ENCODE results near the gene EFNB2. TPM values are rescaled to one million over a fixed set of nuclear protein-coding genes. Genes with fewer than 3 reads are reported as not detected.

The EFNB2 gene
- total RNA-seq, 2 donors from 2014 or later: 41.8 to 104 TPM

DNA sequence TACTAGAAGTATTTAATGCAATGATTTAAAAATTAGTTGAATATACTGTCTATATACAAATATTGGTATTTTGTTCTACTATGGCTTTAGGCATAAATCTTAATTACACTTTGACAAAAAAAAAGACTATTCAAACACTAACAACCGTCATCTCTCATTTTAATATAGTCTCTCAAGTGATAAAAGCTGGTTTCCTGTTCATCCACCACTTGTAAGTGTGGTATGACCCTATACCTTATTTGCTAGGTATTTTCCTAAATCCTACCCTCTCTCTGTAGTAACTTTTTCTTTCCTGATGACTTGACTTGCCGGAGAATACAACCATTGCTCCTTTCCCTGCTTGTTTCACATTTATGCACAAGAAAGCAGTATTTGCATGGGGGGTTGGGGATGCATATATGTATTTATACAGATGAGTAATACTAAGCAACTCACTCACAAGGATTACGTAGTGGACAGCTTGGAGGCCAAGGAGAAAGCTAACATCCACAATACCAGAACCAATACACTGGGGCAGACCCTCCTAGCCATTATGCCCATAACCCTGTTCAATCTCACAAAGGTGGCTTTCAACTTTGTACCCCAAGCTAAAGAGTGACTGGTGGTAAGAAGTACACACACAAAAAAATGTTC is 12.7 kb upstream of the EFNB2 start:
- Histone ChIP-seq H3K9ac (ENCODE audit: low read depth in 2 of 2, low read length in 2 of 2) (no peak overlapping the region), H3K36me3 (no peaks in the 10 kb centered on the region), H3K9me3 (no peaks in the 10 kb centered on the region), H3K27ac (no peak overlapping the region), H3K4me1 (no peaks in the 10 kb centered on the region), H3K4me3 (no peak overlapping the region), H3K27me3 (no peaks in the 10 kb centered on the region)
- TF ChIP-seq CTCF (IDR thresholded peaks at IDR 0.05): no peak
- intact Hi-C loops (cut with DNase I): loop anchor here (5.0 kb wide), 1 partner anchor 59 kb away; no protein-coding TSS in a partner anchor
- no peak for DNase-seq

GRCh38 chr13:106541826-106542225 is 6.4 kb upstream of the EFNB2 start:
- no peak for DNase-seq
- TF ChIP-seq CTCF (IDR thresholded peaks at IDR 0.05): no peak
- Histone ChIP-seq H3K36me3 (no peaks in the 10 kb centered on the region), H3K4me3 (no peak overlapping the region), H3K27me3 (no peaks in the 10 kb centered on the region), H3K9ac (ENCODE audit: low read depth in 2 of 2, low read length in 2 of 2) (no peak overlapping the region), H3K27ac (no peak overlapping the region), H3K9me3 (no peaks in the 10 kb centered on the region), H3K4me1 (no peaks in the 10 kb centered on the region)
- intact Hi-C loops (cut with DNase I): no loop called here

GRCh38 chr13:106540613-106541012 is 5.2 kb upstream of the EFNB2 start:
- no peaks in the 10 kb centered on the region for H3K27me3 ChIP-seq
- no peaks in the 10 kb centered on the region for H3K4me1 ChIP-seq
- no peak for DNase-seq
- no peaks in the 10 kb centered on the region for H3K36me3 ChIP-seq
- no peak overlapping the region for H3K4me3 ChIP-seq
- no peak overlapping the region for H3K9ac ChIP-seq (ENCODE audit: low read depth in 2 of 2, low read length in 2 of 2)
- TF ChIP-seq CTCF (IDR thresholded peaks at IDR 0.05): no peak
- no peaks in the 10 kb centered on the region for H3K9me3 ChIP-seq
- intact Hi-C loops (cut with DNase I): no loop called here
- no peak overlapping the region for H3K27ac ChIP-seq

- Histone ChIP-seq H3K4me3 (no peak overlapping the region), H3K27ac (no peak overlapping the region), H3K9me3 (no peaks in the 10 kb centered on the region), H3K27me3 (no peaks in the 10 kb centered on the region), H3K4me1 (no peaks in the 10 kb centered on the region), H3K9ac (ENCODE audit: low read depth in 2 of 2, low read length in 2 of 2) (no peak overlapping the region), H3K36me3 (no peaks in the 10 kb centered on the region)
- intact Hi-C loops (cut with DNase I): loop anchor here (5.0 to 10.0 kb wide), 4 partner anchors 80 to 1965 kb away; no protein-coding TSS in a partner anchor
- no peak for DNase-seq
- no peak for TF ChIP-seq CTCF (IDR thresholded peaks at IDR 0.05)
Measured at GRCh38 chr13:106537521-106537920, 2.1 kb upstream of the EFNB2 start.

- no peaks in the 10 kb centered on the region for H3K27me3 ChIP-seq
- peak; percentile 96 for DNase-seq
- no peaks in the 10 kb centered on the region for H3K4me1 ChIP-seq
- no peaks in the 10 kb centered on the region for H3K9me3 ChIP-seq
- H3K4me3 ChIP-seq: peak overlapping the region; percentile 85
- peak; percentile 96 for TF ChIP-seq CTCF (IDR thresholded peaks at IDR 0.05)
- H3K27ac ChIP-seq: peak overlapping the region; percentile 75
- H3K9ac ChIP-seq (ENCODE audit: low read depth in 2 of 2, low read length in 2 of 2): peak overlapping the region; percentile 67 to 72
- H3K36me3 ChIP-seq: no peaks in the 10 kb centered on the region
- intact Hi-C loops (cut with DNase I): loop anchor here (5.0 to 10.0 kb wide), 4 partner anchors 81 to 1964 kb away; no protein-coding TSS in a partner anchor
Measured at GRCh38 chr13:106536244-106537034, 977 bp upstream of the EFNB2 start.
